Measurements from ENCODE around the gene ARHGEF12.

Gene ARHGEF12

DNA sequence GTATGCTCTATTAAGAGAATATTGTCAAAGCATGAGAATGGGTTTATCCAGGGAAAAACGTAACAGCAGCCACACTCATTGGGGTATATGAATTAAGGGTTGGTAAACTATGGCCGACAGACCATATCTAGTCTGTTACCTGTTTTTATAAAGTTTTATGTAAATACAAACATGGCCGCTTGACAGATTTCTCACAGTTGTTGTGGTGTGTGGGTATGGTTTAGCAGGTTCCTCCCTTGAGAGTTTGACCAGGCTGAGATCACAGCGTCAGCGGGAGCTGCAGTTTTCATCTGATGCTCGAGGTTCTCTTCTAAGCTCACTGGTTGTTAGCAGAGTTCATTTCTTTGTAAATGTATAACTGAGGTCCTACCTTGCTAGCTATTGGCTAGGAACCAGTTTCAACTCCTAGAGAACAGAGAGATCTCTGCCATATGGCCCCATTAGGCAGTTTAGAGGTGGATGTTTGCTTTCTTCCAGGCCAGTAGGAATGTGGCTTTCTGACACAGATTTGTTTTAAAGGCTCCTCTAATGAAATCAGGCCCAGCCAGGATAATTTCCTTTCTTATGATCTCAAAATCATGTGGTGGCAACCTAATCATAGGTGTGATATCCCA, 129.8 kb downstream of the ARHGEF12 start:
- Histone ChIP-seq H3K27me3 (ENCODE audit: control insufficient read depth, insufficient read depth, low read length) (no peaks in the 10 kb centered on the region), H3K9me3 (ENCODE audit: control insufficient read depth, low read length) (no peaks in the 10 kb centered on the region), H3K36me3 (ENCODE audit: control insufficient read depth, insufficient read depth, low read length) (peaks cover 7% of the 10 kb centered on the region), H3K9ac (ENCODE audit: low read length) (no peak overlapping the region), H3K4me1 (ENCODE audit: control insufficient read depth, insufficient read depth, low read length) (no peaks in the 10 kb centered on the region), H3K4me3 (ENCODE audit: low read length) (no peak overlapping the region)

- no peaks in the 10 kb centered on the region for H3K27me3 ChIP-seq (ENCODE audit: control insufficient read depth, insufficient read depth, low read length)
- no peaks in the 10 kb centered on the region for H3K4me1 ChIP-seq (ENCODE audit: control insufficient read depth, insufficient read depth, low read length)
- H3K9ac ChIP-seq (ENCODE audit: low read length), result no peak overlapping the region
- H3K9me3 ChIP-seq (ENCODE audit: control insufficient read depth, low read length), result no peaks in the 10 kb centered on the region
- H3K4me3 ChIP-seq (ENCODE audit: low read length), result no peak overlapping the region
- peaks cover 4% of the 10 kb centered on the region for H3K36me3 ChIP-seq (ENCODE audit: control insufficient read depth, insufficient read depth, low read length)
These were observed 131.4 kb downstream of the ARHGEF12 start for GRCh38 chr11:120467627-120468026.

DNA sequence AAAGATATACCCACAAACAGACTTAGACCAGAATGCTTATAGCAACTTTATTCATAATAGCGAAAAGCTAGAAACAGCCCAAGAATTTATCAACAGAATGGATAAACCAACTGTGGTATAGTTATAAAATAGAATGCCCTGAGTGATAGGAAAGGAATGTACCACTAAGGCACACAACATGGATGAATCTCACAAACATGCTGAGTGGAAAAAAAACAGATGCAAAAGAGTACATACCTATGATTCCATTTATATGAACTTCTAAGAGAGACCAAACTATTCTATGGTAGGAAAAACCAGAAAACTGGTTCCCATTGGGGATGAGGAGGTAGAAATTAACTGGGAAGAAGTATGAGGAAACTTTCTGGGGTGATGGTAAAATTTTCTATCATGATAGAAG, 134.9 kb downstream of the ARHGEF12 start:
- Histone ChIP-seq H3K9ac (ENCODE audit: low read length) (no peak overlapping the region), H3K27me3 (ENCODE audit: control insufficient read depth, insufficient read depth, low read length) (no peaks in the 10 kb centered on the region), H3K9me3 (ENCODE audit: control insufficient read depth, low read length) (no peaks in the 10 kb centered on the region), H3K36me3 (ENCODE audit: control insufficient read depth, insufficient read depth, low read length) (peaks cover 4% of the 10 kb centered on the region), H3K4me3 (ENCODE audit: low read length) (no peak overlapping the region), H3K4me1 (ENCODE audit: control insufficient read depth, insufficient read depth, low read length) (no peaks in the 10 kb centered on the region)

- Histone ChIP-seq H3K9ac (ENCODE audit: low read length) (no peak overlapping the region), H3K27me3 (ENCODE audit: control insufficient read depth, insufficient read depth, low read length) (no peaks in the 10 kb centered on the region), H3K9me3 (ENCODE audit: control insufficient read depth, low read length) (no peaks in the 10 kb centered on the region), H3K36me3 (ENCODE audit: control insufficient read depth, insufficient read depth, low read length) (peaks cover 4% of the 10 kb centered on the region), H3K4me3 (ENCODE audit: low read length) (no peak overlapping the region), H3K4me1 (ENCODE audit: control insufficient read depth, insufficient read depth, low read length) (no peaks in the 10 kb centered on the region)
These were observed 135.8 kb downstream of the ARHGEF12 start for GRCh38 chr11:120471994-120472393.

GRCh38 chr11:120473503-120473902, 137.3 kb downstream of the ARHGEF12 start:
- H3K4me3 ChIP-seq (ENCODE audit: low read length), result no peak overlapping the region
- H3K9me3 ChIP-seq (ENCODE audit: control insufficient read depth, low read length), result no peaks in the 10 kb centered on the region
- H3K9ac ChIP-seq (ENCODE audit: low read length), result no peak overlapping the region
- peaks cover 4% of the 10 kb centered on the region for H3K36me3 ChIP-seq (ENCODE audit: control insufficient read depth, insufficient read depth, low read length)
- H3K4me1 ChIP-seq (ENCODE audit: control insufficient read depth, insufficient read depth, low read length), result no peaks in the 10 kb centered on the region
- H3K27me3 ChIP-seq (ENCODE audit: control insufficient read depth, insufficient read depth, low read length), result no peaks in the 10 kb centered on the region

- H3K36me3 ChIP-seq (ENCODE audit: control insufficient read depth, insufficient read depth, low read length), result peaks cover 8% of the 10 kb centered on the region
- no peaks in the 10 kb centered on the region for H3K9me3 ChIP-seq (ENCODE audit: control insufficient read depth, low read length)
- H3K27me3 ChIP-seq (ENCODE audit: control insufficient read depth, insufficient read depth, low read length), result no peaks in the 10 kb centered on the region
- H3K4me1 ChIP-seq (ENCODE audit: control insufficient read depth, insufficient read depth, low read length), result no peaks in the 10 kb centered on the region
- H3K4me3 ChIP-seq (ENCODE audit: low read length), result no peak overlapping the region
- no peak overlapping the region for H3K9ac ChIP-seq (ENCODE audit: low read length)
These were observed 145.9 kb downstream of the ARHGEF12 start for GRCh38 chr11:120482149-120482548.

GRCh38 chr11:120484722-120485121, 148.5 kb downstream of the ARHGEF12 start:
- Histone ChIP-seq H3K4me1 (ENCODE audit: control insufficient read depth, insufficient read depth, low read length) (no peaks in the 10 kb centered on the region), H3K36me3 (ENCODE audit: control insufficient read depth, insufficient read depth, low read length) (peaks cover 8% of the 10 kb centered on the region), H3K9ac (ENCODE audit: low read length) (no peak overlapping the region), H3K9me3 (ENCODE audit: control insufficient read depth, low read length) (no peaks in the 10 kb centered on the region), H3K27me3 (ENCODE audit: control insufficient read depth, insufficient read depth, low read length) (no peaks in the 10 kb centered on the region), H3K4me3 (ENCODE audit: low read length) (no peak overlapping the region)

GRCh38 chr11:120486138-120486537, 149.9 kb downstream of the ARHGEF12 start:
- H3K4me1 ChIP-seq (ENCODE audit: control insufficient read depth, insufficient read depth, low read length), result no peaks in the 10 kb centered on the region
- H3K9me3 ChIP-seq (ENCODE audit: control insufficient read depth, low read length), result no peaks in the 10 kb centered on the region
- H3K4me3 ChIP-seq (ENCODE audit: low read length), result no peak overlapping the region
- no peaks in the 10 kb centered on the region for H3K27me3 ChIP-seq (ENCODE audit: control insufficient read depth, insufficient read depth, low read length)
- no peaks in the 10 kb centered on the region for H3K36me3 ChIP-seq (ENCODE audit: control insufficient read depth, insufficient read depth, low read length)
- no peak overlapping the region for H3K9ac ChIP-seq (ENCODE audit: low read length)

DNA sequence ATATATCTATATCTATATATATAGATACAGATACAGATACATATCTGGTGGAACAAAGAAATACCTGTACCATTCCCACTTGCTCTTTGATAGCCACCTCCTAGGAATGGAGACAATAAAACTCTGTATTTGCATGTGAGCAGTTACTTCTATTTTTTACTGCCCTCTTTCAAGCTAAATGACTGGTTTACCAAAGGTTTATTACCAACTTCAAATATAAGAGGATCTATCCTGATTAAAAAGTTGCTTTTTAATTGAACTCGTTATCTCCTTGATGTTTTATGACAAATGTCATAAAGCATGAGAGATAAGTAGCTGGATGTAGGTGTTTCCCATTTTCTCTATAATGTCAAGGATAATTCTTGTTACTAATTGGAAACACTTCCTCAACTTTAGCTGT, 153.6 kb downstream of the ARHGEF12 start:
- Histone ChIP-seq H3K36me3 (ENCODE audit: control insufficient read depth, insufficient read depth, low read length) (no peaks in the 10 kb centered on the region), H3K9me3 (ENCODE audit: control insufficient read depth, low read length) (no peaks in the 10 kb centered on the region), H3K4me1 (ENCODE audit: control insufficient read depth, insufficient read depth, low read length) (peaks cover 5% of the 10 kb centered on the region)

GRCh38 chr11:120492486-120492885, 156.3 kb downstream of the ARHGEF12 start:
- Histone ChIP-seq H3K9me3 (ENCODE audit: control insufficient read depth, low read length) (no peaks in the 10 kb centered on the region), H3K9ac (ENCODE audit: low read length) (no peak overlapping the region), H3K4me1 (ENCODE audit: control insufficient read depth, insufficient read depth, low read length) (peaks cover 10% of the 10 kb centered on the region), H3K4me3 (ENCODE audit: low read length) (no peak overlapping the region), H3K36me3 (ENCODE audit: control insufficient read depth, insufficient read depth, low read length) (no peaks in the 10 kb centered on the region), H3K27me3 (ENCODE audit: control insufficient read depth, insufficient read depth, low read length) (no peaks in the 10 kb centered on the region)

More for the DNA sequence above, 153.6 kb downstream of the ARHGEF12 start:
- Histone ChIP-seq H3K9ac (ENCODE audit: low read length) (no peak overlapping the region), H3K4me3 (ENCODE audit: low read length) (no peak overlapping the region), H3K27me3 (ENCODE audit: control insufficient read depth, insufficient read depth, low read length) (no peaks in the 10 kb centered on the region)

DNA sequence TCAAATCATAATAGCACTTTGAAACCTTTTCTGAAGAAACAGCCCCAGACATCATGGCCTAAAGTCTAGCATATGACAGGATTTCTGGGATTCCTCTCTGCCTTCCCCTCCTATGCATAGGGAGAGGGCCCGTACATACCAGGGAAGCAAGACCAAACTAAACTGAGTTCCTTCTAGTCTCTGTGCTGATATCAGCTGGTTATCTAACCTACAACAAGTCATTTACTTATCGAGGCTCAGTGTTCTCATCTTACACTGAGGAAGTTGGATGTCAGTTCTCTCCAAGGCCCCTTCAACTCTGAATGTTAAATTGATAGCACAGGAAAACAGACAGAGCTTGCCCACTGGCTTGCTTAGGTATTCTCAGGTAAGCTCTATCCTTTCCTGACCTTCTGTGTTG, 158.4 kb downstream of the ARHGEF12 start:
- no peak overlapping the region for H3K4me3 ChIP-seq (ENCODE audit: low read length)
- peaks cover 10% of the 10 kb centered on the region for H3K4me1 ChIP-seq (ENCODE audit: control insufficient read depth, insufficient read depth, low read length)
- no peaks in the 10 kb centered on the region for H3K9me3 ChIP-seq (ENCODE audit: control insufficient read depth, low read length)
- no peaks in the 10 kb centered on the region for H3K36me3 ChIP-seq (ENCODE audit: control insufficient read depth, insufficient read depth, low read length)
- H3K27me3 ChIP-seq (ENCODE audit: control insufficient read depth, insufficient read depth, low read length), result peaks cover 5% of the 10 kb centered on the region
- H3K9ac ChIP-seq (ENCODE audit: low read length), result no peak overlapping the region

- Histone ChIP-seq H3K4me3 (ENCODE audit: low read length) (no peak overlapping the region), H3K27me3 (ENCODE audit: control insufficient read depth, insufficient read depth, low read length) (peaks cover 9% of the 10 kb centered on the region), H3K9me3 (ENCODE audit: control insufficient read depth, low read length) (no peaks in the 10 kb centered on the region), H3K4me1 (ENCODE audit: control insufficient read depth, insufficient read depth, low read length) (peaks cover 10% of the 10 kb centered on the region), H3K9ac (ENCODE audit: low read length) (no peak overlapping the region), H3K36me3 (ENCODE audit: control insufficient read depth, insufficient read depth, low read length) (no peaks in the 10 kb centered on the region)
These were observed 162.9 kb downstream of the ARHGEF12 start for GRCh38 chr11:120499088-120499487.

- Histone ChIP-seq H3K36me3 (ENCODE audit: control insufficient read depth, insufficient read depth, low read length) (no peaks in the 10 kb centered on the region), H3K9ac (ENCODE audit: low read length) (no peak overlapping the region), H3K27me3 (ENCODE audit: control insufficient read depth, insufficient read depth, low read length) (peaks cover 12% of the 10 kb centered on the region), H3K4me1 (ENCODE audit: control insufficient read depth, insufficient read depth, low read length) (peaks cover 4% of the 10 kb centered on the region), H3K4me3 (ENCODE audit: low read length) (no peak overlapping the region), H3K9me3 (ENCODE audit: control insufficient read depth, low read length) (no peaks in the 10 kb centered on the region)
These were observed 163.6 kb downstream of the ARHGEF12 start for GRCh38 chr11:120499859-120500258.

Data from mucosa of stomach (tissue), 1 donor.